ENCODE results near the gene RILPL1.

GRCh38 chr12:123506059-123506842, 27.3 kb downstream of the RILPL1 start:
- TF ChIP-seq, protein P1, sequence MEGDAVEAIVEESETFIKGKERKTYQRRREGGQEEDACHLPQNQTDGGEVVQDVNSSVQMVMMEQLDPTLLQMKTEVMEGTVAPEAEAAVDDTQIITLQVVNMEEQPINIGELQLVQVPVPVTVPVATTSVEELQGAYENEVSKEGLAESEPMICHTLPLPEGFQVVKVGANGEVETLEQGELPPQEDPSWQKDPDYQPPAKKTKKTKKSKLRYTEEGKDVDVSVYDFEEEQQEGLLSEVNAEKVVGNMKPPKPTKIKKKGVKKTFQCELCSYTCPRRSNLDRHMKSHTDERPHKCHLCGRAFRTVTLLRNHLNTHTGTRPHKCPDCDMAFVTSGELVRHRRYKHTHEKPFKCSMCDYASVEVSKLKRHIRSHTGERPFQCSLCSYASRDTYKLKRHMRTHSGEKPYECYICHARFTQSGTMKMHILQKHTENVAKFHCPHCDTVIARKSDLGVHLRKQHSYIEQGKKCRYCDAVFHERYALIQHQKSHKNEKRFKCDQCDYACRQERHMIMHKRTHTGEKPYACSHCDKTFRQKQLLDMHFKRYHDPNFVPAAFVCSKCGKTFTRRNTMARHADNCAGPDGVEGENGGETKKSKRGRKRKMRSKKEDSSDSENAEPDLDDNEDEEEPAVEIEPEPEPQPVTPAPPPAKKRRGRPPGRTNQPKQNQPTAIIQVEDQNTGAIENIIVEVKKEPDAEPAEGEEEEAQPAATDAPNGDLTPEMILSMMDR (conservative IDR thresholded peaks at IDR 0.05; ENCODE audit: low read depth, low read length) = no peak
- no peak for TF ChIP-seq EZH2 (IDR thresholded peaks at IDR 0.05; ENCODE audit: borderline replicate concordance, low read depth, low read length, poor library complexity, severe bottlenecking)

All from A673 (cell line).